Fibroblast of villous mesenchyme (primary cell): Measurements from ENCODE around the gene NCSTN. TPM values are rescaled to one million over a fixed set of nuclear protein-coding genes. Genes with fewer than 3 reads are reported as not detected.

Experiments used
- DNase-seq: peaks from one replicate; pipeline ENCODE4 v3.0.0-alpha.2; 2010; ENCODE audit warnings: low read depth
- H3K4me3 ChIP-seq: 2 replicates; pipeline ENCODE4 v1.5.1; 2011; ENCODE audit warnings: low read depth, mild to moderate bottlenecking, low read length
- CTCF ChIP-seq: IDR thresholded peaks from 2 replicates; pipeline ENCODE4 v1.5.1; 2012; ENCODE audit warnings: low read depth, mild to moderate bottlenecking, low read length; ENCODE audit not compliant: insufficient read depth
- total RNA-seq: library from RNA; depleted of rRNA; stranded (reverse); fragments of >200 nt; gene quantifications from 2 replicates; pipeline ENCODE4 v1.2.3, GENCODE V29; 2012

Gene NCSTN
- total RNA-seq, 1 donor: 165 TPM

- DNase-seq: peak; percentile 25
Observed at GRCh38 chr1:160362168-160362957, 19.2 kb downstream of the NCSTN start.

GRCh38 chr1:160363010-160363409 is 19.8 kb downstream of the NCSTN start:
- no peak for TF ChIP-seq CTCF
- H3K4me3 ChIP-seq: no peak overlapping the region
- DNase-seq: no peak

More at GRCh38 chr1:160362168-160362957, 19.2 kb downstream of the NCSTN start:
- H3K4me3 ChIP-seq: no peak overlapping the region
- TF ChIP-seq CTCF: no peak

GRCh38 chr1:160363951-160364735 is 21.0 kb downstream of the NCSTN start:
- DNase-seq: no peak
- no peak for TF ChIP-seq CTCF
- H3K4me3 ChIP-seq: no peak overlapping the region

- H3K4me3 ChIP-seq: no peak overlapping the region
- TF ChIP-seq CTCF: no peak
- DNase-seq: no peak
Observed at GRCh38 chr1:160365325-160365724, 22.1 kb downstream of the NCSTN start.

- no peak for DNase-seq
- no peak for TF ChIP-seq CTCF
- no peak within 1 kb of the TSS for H3K4me3 ChIP-seq
Observed at GRCh38 chr1:160366731-160367515, 23.7 kb downstream of the NCSTN start, which contains the start of gene NHLH1. Gene NHLH1 (plus strand): TSS chr1:160367071. CDS start chr1:160370732, 3,661 bp downstream.

- DNase-seq: no peak
- no peak overlapping the region for H3K4me3 ChIP-seq
- TF ChIP-seq CTCF: no peak
Observed at GRCh38 chr1:160367516-160367900, 24.3 kb downstream of the NCSTN start.
